C4-2B (cell line): Measurements from ENCODE around the gene CEP89.

Experiments used
- ZFX ChIP-seq: fragments of 450-650 bp; IDR thresholded peaks from 2 replicates; pipeline ENCODE4 v1.6.1; 2017
- TF ChIP-seq, protein P1 (sequence below): fragments of 450-650 bp; conservative IDR thresholded peaks from 2 replicates; pipeline ENCODE4 v1.5.1; 2017; ENCODE audit warnings: mild to moderate bottlenecking

DNA sequence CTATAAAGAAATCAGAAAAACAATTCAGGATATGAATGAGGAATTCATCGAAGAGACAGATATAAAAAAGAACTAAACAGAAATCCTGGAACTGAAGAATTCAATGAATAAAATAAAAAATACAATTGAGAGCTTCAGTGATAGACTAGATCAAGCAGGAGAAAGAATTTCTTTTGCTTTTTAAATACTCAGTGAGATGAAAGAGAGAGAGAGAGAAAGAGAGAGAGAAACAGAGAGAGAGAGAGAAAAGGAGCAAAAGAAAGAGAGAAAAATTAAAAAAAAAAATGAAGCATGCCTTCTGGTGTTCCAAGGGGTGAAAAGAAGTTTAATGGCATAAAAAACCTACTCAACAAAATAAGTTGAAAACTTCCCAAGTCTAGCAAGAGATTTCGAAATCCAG lies 80.1 kb downstream of the CEP89 start:
- TF ChIP-seq, protein P1, sequence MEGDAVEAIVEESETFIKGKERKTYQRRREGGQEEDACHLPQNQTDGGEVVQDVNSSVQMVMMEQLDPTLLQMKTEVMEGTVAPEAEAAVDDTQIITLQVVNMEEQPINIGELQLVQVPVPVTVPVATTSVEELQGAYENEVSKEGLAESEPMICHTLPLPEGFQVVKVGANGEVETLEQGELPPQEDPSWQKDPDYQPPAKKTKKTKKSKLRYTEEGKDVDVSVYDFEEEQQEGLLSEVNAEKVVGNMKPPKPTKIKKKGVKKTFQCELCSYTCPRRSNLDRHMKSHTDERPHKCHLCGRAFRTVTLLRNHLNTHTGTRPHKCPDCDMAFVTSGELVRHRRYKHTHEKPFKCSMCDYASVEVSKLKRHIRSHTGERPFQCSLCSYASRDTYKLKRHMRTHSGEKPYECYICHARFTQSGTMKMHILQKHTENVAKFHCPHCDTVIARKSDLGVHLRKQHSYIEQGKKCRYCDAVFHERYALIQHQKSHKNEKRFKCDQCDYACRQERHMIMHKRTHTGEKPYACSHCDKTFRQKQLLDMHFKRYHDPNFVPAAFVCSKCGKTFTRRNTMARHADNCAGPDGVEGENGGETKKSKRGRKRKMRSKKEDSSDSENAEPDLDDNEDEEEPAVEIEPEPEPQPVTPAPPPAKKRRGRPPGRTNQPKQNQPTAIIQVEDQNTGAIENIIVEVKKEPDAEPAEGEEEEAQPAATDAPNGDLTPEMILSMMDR, result no peak
- TF ChIP-seq ZFX, result no peak
